Loucy (cell line): Measurements from ENCODE around the gene STRIP2.

Source experiments
- H2AFZ ChIP-seq: fragments of 200-600 bp; sonication (generic); 2 replicates; pipeline ENCODE4 v1.6.0; 2016; ENCODE audit warnings: antibody characterized with exemption, mild to moderate bottlenecking, low read length, moderate library complexity
- H3F3A ChIP-seq: fragments of 200-600 bp; 2 replicates; pipeline ENCODE4 v1.6.0; 2016; ENCODE audit warnings: antibody characterized with exemption, low read depth, mild to moderate bottlenecking
- H3K27me3 ChIP-seq: fragments of 200-600 bp; sonication (generic); 2 replicates; pipeline ENCODE4 v1.6.1; 2014; ENCODE audit warnings: low read length, mild to moderate bottlenecking; ENCODE audit not compliant: insufficient read depth, poor library complexity, severe bottlenecking
- H3K36me3 ChIP-seq: fragments of 200-600 bp; sonication (generic); 2 replicates; pipeline ENCODE4 v1.6.1; 2016; ENCODE audit warnings: low read length; ENCODE audit not compliant: insufficient read depth
- H3K4me1 ChIP-seq: fragments of 200-600 bp; sonication (generic); 2 replicates; pipeline ENCODE4 v1.5.1; 2014; ENCODE audit warnings: low read length, mild to moderate bottlenecking; ENCODE audit not compliant: insufficient read depth, poor library complexity, severe bottlenecking
- H3K4me2 ChIP-seq: fragments of 200-600 bp; sonication (generic); 2 replicates; pipeline ENCODE4 v1.6.0; 2014; ENCODE audit warnings: antibody characterized with exemption, low read length, low read depth, mild to moderate bottlenecking; ENCODE audit not compliant: poor library complexity, severe bottlenecking
- H3K4me3 ChIP-seq: fragments of 200-600 bp; sonication (generic); 2 replicates; pipeline ENCODE4 v1.5.1; 2014; ENCODE audit warnings: low read length, mild to moderate bottlenecking, mixed read lengths; ENCODE audit not compliant: poor library complexity, severe bottlenecking
- H3K79me2 ChIP-seq: fragments of 200-600 bp; sonication (generic); 2 replicates; pipeline ENCODE4 v1.6.1; 2014; ENCODE audit warnings: low read length; ENCODE audit not compliant: insufficient read depth
- H3K9ac ChIP-seq: fragments of 200-600 bp; sonication (generic); 2 replicates; pipeline ENCODE4 v1.6.0; 2014; ENCODE audit warnings: mild to moderate bottlenecking, low read depth, low read length, moderate library complexity; ENCODE audit not compliant: poor library complexity, severe bottlenecking
- H3K9me2 ChIP-seq: fragments of 200-600 bp; sonication (generic); replicated peaks from 2 replicates; pipeline ENCODE4 v1.6.1; 2016; ENCODE audit warnings: low read depth, low read length, mixed read lengths
- H3K9me3 ChIP-seq: fragments of 200-600 bp; sonication (generic); 2 replicates; pipeline ENCODE4 v1.6.1; 2014; ENCODE audit warnings: mild to moderate bottlenecking, antibody characterized with exemption, low read length, low read depth; ENCODE audit not compliant: insufficient read depth
- H4K20me1 ChIP-seq: fragments of 200-600 bp; sonication (generic); 2 replicates; pipeline ENCODE4 v1.6.0; 2014; ENCODE audit warnings: antibody characterized with exemption, low read length, mild to moderate bottlenecking; ENCODE audit not compliant: insufficient read depth, poor library complexity, severe bottlenecking
- CTCF ChIP-seq: fragments of 200-600 bp; sonication (generic); conservative IDR thresholded peaks from 2 replicates; pipeline ENCODE4 v1.5.1; 2014; ENCODE audit warnings: mild to moderate bottlenecking, antibody characterized with exemption, low read length
- EZH2phosphoT487 ChIP-seq: fragments of 200-600 bp; IDR thresholded peaks from 2 replicates; pipeline ENCODE4 v1.6.1; 2018; ENCODE audit warnings: antibody characterized with exemption, mild to moderate bottlenecking, moderate library complexity, borderline replicate concordance

Gene STRIP2

GRCh38 chr7:129427526-129428045, 6.6 kb upstream of the STRIP2 start:
- no peak overlapping the region for H2AFZ ChIP-seq
- no peaks in the 10 kb centered on the region for H3K9me2 ChIP-seq
- H3K4me3 ChIP-seq, result no peak overlapping the region
- TF ChIP-seq EZH2phosphoT487 (no peak), CTCF (no peak)
- H3K27me3 ChIP-seq, result no peaks in the 10 kb centered on the region
- H3K4me2 ChIP-seq, result no peak overlapping the region
- H3F3A ChIP-seq, result no peaks in the 10 kb centered on the region
- peaks cover 19% of the 10 kb centered on the region for H3K4me1 ChIP-seq
- H3K36me3 ChIP-seq, result no peaks in the 10 kb centered on the region
- H3K79me2 ChIP-seq, result no peaks in the 10 kb centered on the region
- H3K9ac ChIP-seq, result no peak overlapping the region
- H3K9me3 ChIP-seq, result no peaks in the 10 kb centered on the region
- H4K20me1 ChIP-seq, result no peaks in the 10 kb centered on the region

- H3K9ac ChIP-seq, result no peak overlapping the region
- TF ChIP-seq EZH2phosphoT487 (no peak), CTCF (no peak)
- no peaks in the 10 kb centered on the region for H3K36me3 ChIP-seq
- H2AFZ ChIP-seq, result no peak overlapping the region
- H3K9me2 ChIP-seq, result no peaks in the 10 kb centered on the region
- no peaks in the 10 kb centered on the region for H3K9me3 ChIP-seq
- peaks cover 24% of the 10 kb centered on the region for H3K4me1 ChIP-seq
- no peak overlapping the region for H3K4me3 ChIP-seq
- H3K4me2 ChIP-seq, result no peak overlapping the region
- peaks cover 5% of the 10 kb centered on the region for H3K27me3 ChIP-seq
- H3F3A ChIP-seq, result no peaks in the 10 kb centered on the region
- H3K79me2 ChIP-seq, result no peaks in the 10 kb centered on the region
- H4K20me1 ChIP-seq, result no peaks in the 10 kb centered on the region
Observed at GRCh38 chr7:129431911-129432643, 2.2 kb upstream of the STRIP2 start.

- Histone ChIP-seq H3K4me1 (peaks cover 23% of the 10 kb centered on the region), H3K9me3 (no peaks in the 10 kb centered on the region), H3K27me3 (peaks cover 5% of the 10 kb centered on the region), H3K9ac (peak overlapping the region; percentile 79), H3K4me2 (peak overlapping the region; percentile 92), H4K20me1 (no peaks in the 10 kb centered on the region), H3F3A (no peaks in the 10 kb centered on the region), H3K36me3 (no peaks in the 10 kb centered on the region), H3K79me2 (no peaks in the 10 kb centered on the region), H2AFZ (peak overlapping the region; percentile 97), H3K9me2 (no peaks in the 10 kb centered on the region), H3K4me3 (peak overlapping the region; percentile 79)
- TF ChIP-seq EZH2phosphoT487, result no peak
- TF ChIP-seq CTCF, result no peak
Observed at GRCh38 chr7:129434675-129435318, 565 bp downstream of the STRIP2 start.
